Central memory CD8-positive, alpha-beta T cell (primary cell): ENCODE data around the gene SUMF1.

Source experiments
- ATAC-seq: fragments of 150-1000 bp; cut with Tn5 transposase; replicated peaks from 2 replicates; pipeline ENCODE4 v1.10.0; 2022; ENCODE audit warnings: mild to moderate bottlenecking, moderate FRiP score, moderate number of reproducible peaks; ENCODE audit not compliant: poor library complexity, severe bottlenecking; ENCODE audit errors: extremely low read depth
- DNase-seq, 2 donors: peaks; one replicate each; pipeline ENCODE4 v3.0.0; 2021; ENCODE audit warnings: low spot score in 2 of 2
- H3K27ac Mint-ChIP-seq: one replicate; pipeline ENCODE4 v1.8.0; 2022; ENCODE audit warnings: low read depth, mild to moderate bottlenecking, moderate library complexity, mixed read lengths
- H3K27me3 Mint-ChIP-seq: one replicate; pipeline ENCODE4 v1.8.0; 2022; ENCODE audit warnings: mixed read lengths
- H3K36me3 Mint-ChIP-seq: one replicate; pipeline ENCODE4 v1.8.0; 2022; ENCODE audit warnings: mild to moderate bottlenecking, moderate library complexity, mixed read lengths; ENCODE audit not compliant: insufficient read depth
- H3K4me1 Mint-ChIP-seq: one replicate; pipeline ENCODE4 v1.8.0; 2022; ENCODE audit warnings: mixed read lengths
- H3K4me3 Mint-ChIP-seq: one replicate; pipeline ENCODE4 v1.8.0; 2022; ENCODE audit warnings: mild to moderate bottlenecking, moderate library complexity, mixed read lengths
- H3K9me3 Mint-ChIP-seq: one replicate; pipeline ENCODE4 v1.8.0; 2022; ENCODE audit warnings: mixed read lengths

The SUMF1 gene

DNA sequence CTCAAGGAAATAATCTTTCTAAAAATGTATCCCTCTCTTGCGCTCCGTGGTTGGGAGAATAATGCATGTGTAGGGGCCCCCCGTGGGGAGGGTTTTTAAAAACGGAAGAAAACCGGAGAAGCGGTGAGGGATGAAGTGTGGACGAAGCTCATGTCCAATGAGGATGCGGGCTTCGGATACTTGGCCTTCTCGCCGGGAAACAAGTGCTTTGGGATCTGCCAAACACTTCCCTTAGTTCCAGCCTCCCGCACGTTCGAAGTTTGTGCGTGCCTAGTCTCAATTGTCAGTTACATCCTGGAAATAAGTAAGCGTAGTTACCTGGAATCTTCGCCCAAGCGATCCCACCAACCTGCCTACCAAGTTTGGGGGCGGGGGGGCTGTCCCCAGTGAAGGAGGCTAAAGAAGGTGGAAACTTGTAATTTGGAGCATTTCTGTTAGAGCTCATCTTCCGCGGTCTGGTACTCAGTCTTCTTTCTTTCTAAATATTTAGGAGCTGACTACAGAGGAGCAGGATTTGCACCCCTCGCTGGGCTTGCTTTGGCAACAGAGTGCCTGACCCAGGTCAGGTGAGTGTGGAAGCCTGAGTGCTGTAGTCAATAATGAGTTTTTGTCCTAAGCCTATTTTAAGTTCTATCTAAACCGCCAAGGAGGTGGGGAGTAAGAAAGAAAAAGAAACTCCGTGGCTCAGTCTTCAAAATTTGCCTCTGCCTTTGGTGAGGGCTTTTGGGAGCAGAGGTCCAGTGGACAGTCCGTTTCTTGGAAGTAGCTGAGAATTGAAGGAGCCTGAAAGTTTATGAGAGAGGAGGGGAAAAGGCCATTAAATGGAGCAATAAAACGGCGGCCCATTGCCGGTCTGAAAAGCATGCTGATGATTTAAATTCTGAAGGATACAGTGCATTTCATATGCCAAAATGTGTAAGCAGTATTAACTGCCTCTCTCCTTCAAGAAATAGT lies 27.1 kb upstream of the SUMF1 start:
- ATAC-seq = no peak
- H3K27ac Mint-ChIP-seq = peak overlapping the region; percentile 92
- H3K4me1 Mint-ChIP-seq = peaks cover 47% of the 10 kb centered on the region
- H3K27me3 Mint-ChIP-seq = no peaks in the 10 kb centered on the region
- H3K36me3 Mint-ChIP-seq = peaks cover 27% of the 10 kb centered on the region
- no peak for DNase-seq
- H3K9me3 Mint-ChIP-seq = no peaks in the 10 kb centered on the region
- peak overlapping the region; percentile 95 for H3K4me3 Mint-ChIP-seq

DNA sequence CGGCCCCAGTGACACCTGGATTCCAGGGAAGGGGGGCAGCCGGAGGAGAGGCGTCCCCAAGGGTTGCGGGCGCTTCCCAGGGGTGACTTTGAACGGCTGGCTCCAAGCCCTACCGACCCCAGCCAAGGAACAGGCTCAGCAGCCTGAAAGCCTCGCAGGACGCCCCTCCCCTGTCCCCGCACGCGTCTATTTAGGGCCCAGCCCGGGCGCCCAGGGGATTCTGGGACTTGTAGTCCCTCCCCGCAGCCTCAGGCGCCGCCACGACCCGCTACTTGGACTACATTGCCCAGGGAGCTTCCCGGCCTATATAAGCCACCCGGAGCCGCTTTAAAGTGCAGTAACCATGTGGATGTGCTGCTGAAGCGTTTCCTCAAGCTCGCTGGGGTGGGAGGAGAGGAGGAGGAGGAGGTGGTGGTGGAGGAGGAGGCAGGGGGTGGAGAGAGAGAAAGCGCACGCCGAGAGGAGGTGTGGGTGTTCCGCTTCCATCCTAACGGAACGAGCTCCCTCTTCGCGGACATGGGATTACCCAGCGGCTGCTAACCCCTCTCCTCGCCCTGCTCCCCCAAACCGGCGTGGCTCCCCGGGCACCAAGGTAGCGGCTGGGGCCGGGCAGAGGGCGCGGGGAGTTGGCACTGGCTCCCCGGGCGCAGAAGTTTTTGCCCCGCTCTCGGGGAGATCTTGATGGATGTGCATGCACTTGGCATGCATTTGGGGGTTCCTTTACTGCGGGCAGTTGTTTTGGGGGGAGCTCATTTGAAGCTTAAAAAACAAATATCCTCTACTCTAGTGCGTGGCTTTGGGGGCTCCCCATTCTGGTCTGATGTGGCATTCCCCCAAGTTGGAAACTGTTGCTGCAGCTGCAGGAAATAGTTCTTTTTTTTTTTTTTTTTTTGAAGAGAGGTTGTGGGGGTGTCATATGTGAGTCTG lies 26.2 kb upstream of the SUMF1 start, which contains the start of gene ITPR1:
ITPR1 (plus strand) TSS at position 335 of the 927 bp plus-strand sequence. CDS start 23,144 bp downstream, outside the sequence.
- DNase-seq (peak; percentile 94 to 97), ATAC-seq (peak; percentile 87)
- peak within 1 kb of the TSS; percentile 92 for H3K27ac Mint-ChIP-seq
- peaks cover 24% of the 10 kb centered on the region for H3K36me3 Mint-ChIP-seq
- peak within 1 kb of the TSS; percentile 95 for H3K4me3 Mint-ChIP-seq
- peaks cover 46% of the 10 kb centered on the region for H3K4me1 Mint-ChIP-seq
- H3K9me3 Mint-ChIP-seq = no peaks in the 10 kb centered on the region
- no peaks in the 10 kb centered on the region for H3K27me3 Mint-ChIP-seq

DNA sequence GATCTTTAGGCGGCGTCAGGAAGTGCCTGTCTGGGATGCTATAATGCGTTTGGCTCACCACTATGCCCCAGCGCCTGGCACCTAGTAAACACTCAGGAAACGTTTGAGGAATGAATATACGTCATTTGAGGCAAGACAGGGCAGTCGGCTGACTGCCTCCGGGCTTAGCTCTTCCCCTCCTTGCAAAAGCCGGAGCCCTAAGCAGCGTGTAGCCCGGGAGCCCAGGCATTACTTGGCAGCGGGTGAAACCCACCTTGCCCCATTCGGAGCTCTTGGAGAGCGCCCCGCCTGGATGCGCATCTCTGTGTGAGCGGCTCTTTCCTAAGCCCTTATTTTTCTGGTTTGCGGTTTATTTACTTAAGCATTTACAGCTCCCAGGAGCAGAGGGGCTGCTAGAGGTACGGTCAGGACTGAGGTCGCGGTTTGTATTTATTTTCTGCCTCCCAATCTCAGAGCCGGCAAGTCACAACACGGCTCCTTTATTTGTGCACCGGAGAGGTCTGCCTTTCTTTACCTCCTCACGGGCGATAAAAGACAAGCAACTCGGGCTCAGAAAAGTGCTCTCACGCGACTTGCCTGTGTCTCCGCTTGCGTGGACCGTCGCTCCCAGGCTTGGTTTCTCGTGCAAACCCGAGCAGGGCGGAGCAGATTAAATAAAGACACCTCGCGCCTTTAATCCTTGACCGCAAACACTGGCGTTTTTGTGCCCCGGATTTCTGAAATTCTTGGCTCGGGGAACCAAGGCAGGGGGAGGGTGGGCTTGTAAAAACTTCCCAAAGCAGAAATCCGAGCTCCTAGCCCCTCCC lies 25.3 kb upstream of the SUMF1 start:
- Mint-ChIP-seq H3K4me3 (peak overlapping the region; percentile 95), H3K4me1 (peaks cover 38% of the 10 kb centered on the region), H3K36me3 (peaks cover 24% of the 10 kb centered on the region), H3K27me3 (no peaks in the 10 kb centered on the region), H3K9me3 (no peaks in the 10 kb centered on the region), H3K27ac (peak overlapping the region; percentile 92)
- peak; percentile 23 to 48 for DNase-seq
- ATAC-seq = peak; percentile 27

DNA sequence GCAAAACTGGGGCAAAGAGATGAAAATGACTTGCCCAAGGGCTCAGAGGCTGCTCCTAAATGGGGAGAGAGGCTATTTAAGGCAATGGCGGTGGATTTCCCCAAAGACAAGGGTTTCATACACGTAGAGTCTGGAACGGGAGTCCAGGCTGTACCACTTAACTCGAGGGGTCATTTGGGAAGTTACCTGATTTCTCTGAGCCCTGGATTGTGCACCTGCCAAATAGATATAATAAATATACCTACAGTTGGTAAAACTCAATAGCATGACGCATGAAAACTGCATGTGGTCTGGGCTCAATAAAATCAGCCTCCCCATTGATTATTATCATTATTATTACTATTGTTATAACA lies 24.8 kb upstream of the SUMF1 start:
- Mint-ChIP-seq H3K4me3 (peak overlapping the region; percentile 95), H3K4me1 (peaks cover 34% of the 10 kb centered on the region), H3K27ac (peak overlapping the region; percentile 92), H3K27me3 (no peaks in the 10 kb centered on the region), H3K36me3 (peaks cover 24% of the 10 kb centered on the region), H3K9me3 (no peaks in the 10 kb centered on the region)
- ATAC-seq (no peak), DNase-seq (no peak)

- Mint-ChIP-seq H3K9me3 (no peaks in the 10 kb centered on the region), H3K27ac (no peak overlapping the region), H3K27me3 (peaks cover 24% of the 10 kb centered on the region), H3K4me1 (peaks cover 5% of the 10 kb centered on the region), H3K36me3 (no peaks in the 10 kb centered on the region), H3K4me3 (no peak overlapping the region)
- ATAC-seq = no peak
- no peak for DNase-seq
Observed at GRCh38 chr3:4478261-4478660, 11.2 kb upstream of the SUMF1 start.

DNA sequence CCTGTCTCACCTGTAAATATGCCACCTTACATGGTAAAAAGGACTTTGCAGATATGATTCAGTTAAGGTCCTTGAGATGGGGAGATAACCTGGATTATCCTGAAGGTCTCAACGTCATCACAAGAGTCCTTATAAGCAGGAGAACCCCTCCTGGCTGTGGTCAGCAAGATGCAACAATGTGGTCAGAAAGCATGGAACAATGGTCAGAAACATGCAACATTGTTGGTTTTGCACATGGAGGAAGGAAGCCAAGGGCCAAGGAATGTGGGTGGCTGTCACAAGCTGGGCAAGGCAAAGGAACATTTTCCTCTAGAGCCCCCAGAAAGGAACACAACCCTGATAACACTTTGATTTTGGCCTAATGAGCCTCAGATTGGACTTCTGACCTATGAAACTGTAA lies 9.4 kb upstream of the SUMF1 start:
- no peak overlapping the region for H3K4me3 Mint-ChIP-seq
- no peak for ATAC-seq
- H3K36me3 Mint-ChIP-seq = no peaks in the 10 kb centered on the region
- peaks cover 5% of the 10 kb centered on the region for H3K4me1 Mint-ChIP-seq
- H3K27me3 Mint-ChIP-seq = peaks cover 32% of the 10 kb centered on the region
- no peak for DNase-seq
- H3K27ac Mint-ChIP-seq = no peak overlapping the region
- no peaks in the 10 kb centered on the region for H3K9me3 Mint-ChIP-seq

DNA sequence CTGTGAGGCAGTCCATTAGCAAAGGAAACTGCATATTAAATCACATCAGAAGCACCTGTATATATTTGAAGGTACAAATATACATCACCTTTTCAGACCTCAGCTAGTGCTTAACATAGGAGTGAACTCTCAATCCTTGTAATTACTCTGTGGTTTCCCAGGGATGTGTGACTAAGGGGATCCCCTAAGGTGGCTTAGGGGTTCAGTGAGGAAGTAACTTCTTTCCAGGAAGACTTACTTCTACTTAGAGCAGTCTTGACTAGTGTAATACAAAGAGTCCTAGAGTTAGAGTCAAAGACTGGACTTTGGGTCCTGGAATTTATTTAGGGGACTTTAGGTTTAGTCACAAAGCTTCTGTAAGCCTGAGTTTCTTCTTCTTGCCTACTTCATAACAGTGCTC lies 8.7 kb upstream of the SUMF1 start:
- H3K4me1 Mint-ChIP-seq = peaks cover 5% of the 10 kb centered on the region
- no peak overlapping the region for H3K4me3 Mint-ChIP-seq
- H3K36me3 Mint-ChIP-seq = no peaks in the 10 kb centered on the region
- H3K27me3 Mint-ChIP-seq = peaks cover 32% of the 10 kb centered on the region
- no peak for ATAC-seq
- no peak overlapping the region for H3K27ac Mint-ChIP-seq
- no peak for DNase-seq
- H3K9me3 Mint-ChIP-seq = no peaks in the 10 kb centered on the region

DNA sequence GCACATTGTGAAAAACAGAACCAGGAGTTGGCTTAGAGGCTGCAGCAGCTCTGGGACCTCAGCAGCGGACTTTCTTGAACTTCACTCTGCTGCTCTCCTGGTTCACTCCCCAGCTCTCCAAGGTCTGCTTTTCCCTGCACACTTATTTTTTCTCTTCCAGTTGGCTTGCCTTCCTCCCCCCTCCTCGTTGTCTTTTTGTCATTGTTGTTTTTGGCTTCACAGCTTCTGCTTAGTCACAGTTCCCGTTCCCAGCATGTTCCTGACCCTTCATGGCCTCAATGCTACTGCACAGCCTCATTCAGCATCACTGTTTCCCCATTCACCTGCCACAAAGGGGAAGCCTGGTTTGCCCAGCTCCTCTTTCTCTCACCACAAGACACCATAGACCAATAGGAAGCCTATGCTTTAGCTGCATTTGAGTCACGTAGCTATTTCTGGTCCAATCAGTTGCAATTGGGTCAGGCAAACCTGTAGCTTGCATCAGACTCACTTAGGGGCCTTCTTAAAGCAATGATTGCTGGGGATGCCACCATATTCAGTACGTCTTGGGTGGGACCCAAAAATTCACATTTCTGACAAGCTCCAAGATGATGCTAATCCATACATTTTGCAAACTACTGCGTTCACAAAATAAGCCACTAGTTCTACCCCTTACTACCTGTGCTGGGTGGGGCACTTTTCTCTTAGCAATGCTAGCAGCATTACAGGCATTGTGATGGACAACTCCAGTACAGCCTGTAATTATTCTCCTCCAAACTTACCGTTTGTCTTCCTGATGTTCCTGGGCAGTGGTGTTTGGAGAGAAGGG lies 7.8 kb upstream of the SUMF1 start:
- DNase-seq (no peak), ATAC-seq (peak; percentile 28)
- H3K4me3 Mint-ChIP-seq = no peak overlapping the region
- no peak overlapping the region for H3K27ac Mint-ChIP-seq
- no peaks in the 10 kb centered on the region for H3K9me3 Mint-ChIP-seq
- H3K36me3 Mint-ChIP-seq = no peaks in the 10 kb centered on the region
- peaks cover 5% of the 10 kb centered on the region for H3K4me1 Mint-ChIP-seq
- H3K27me3 Mint-ChIP-seq = peaks cover 32% of the 10 kb centered on the region

- H3K36me3 Mint-ChIP-seq = no peaks in the 10 kb centered on the region
- peaks cover 32% of the 10 kb centered on the region for H3K27me3 Mint-ChIP-seq
- DNase-seq (no peak), ATAC-seq (no peak)
- no peaks in the 10 kb centered on the region for H3K9me3 Mint-ChIP-seq
- no peak overlapping the region for H3K4me3 Mint-ChIP-seq
- H3K27ac Mint-ChIP-seq = no peak overlapping the region
- peaks cover 5% of the 10 kb centered on the region for H3K4me1 Mint-ChIP-seq
Observed at GRCh38 chr3:4472766-4473165, 5.7 kb upstream of the SUMF1 start.

DNA sequence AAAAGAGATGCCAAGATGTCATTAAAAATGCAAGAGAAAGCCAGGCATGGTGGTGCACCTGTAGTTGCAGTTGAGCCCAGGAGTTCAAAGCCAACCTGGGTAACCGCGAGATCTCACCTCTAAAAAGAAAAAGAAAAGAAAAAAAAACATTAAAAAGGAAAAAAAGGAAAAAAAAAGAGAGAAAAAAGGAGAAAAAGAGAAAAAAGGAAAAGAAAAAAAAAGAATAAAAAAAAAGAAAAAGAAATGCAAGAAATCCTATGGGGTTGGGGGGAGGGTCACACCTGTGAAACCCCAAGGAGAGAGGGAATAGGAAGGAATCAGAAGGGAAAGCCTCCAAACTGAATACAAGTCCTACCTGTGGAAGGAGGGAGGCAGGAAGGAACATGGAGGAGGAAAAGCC lies 5.2 kb upstream of the SUMF1 start:
- Mint-ChIP-seq H3K27me3 (peaks cover 32% of the 10 kb centered on the region), H3K4me1 (peaks cover 5% of the 10 kb centered on the region), H3K4me3 (no peak overlapping the region), H3K27ac (peak overlapping the region; percentile 71), H3K9me3 (no peaks in the 10 kb centered on the region), H3K36me3 (peaks cover under 1% of the 10 kb centered on the region)
- ATAC-seq (no peak), DNase-seq (no peak)

DNA sequence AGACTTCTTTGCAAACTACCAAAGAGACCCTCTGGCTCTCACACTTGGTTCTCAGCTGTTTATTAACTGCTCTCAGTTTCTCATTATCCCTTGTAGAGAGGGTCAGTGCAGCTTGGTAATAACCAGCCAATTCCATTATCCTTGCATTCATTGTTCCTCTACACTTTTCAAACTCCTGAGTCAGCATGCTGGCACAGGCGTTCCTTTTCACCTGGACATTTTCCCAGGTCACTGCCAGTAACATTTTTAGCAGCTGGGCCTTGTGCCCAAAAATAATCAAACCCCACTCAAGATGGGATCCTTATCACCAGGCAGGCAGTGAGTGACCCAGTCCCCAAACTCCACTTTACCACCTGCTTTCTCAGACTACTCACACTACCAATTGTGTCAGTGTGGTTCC lies 4.8 kb upstream of the SUMF1 start:
- Mint-ChIP-seq H3K36me3 (peaks cover 3% of the 10 kb centered on the region), H3K27ac (peak overlapping the region; percentile 71), H3K9me3 (no peaks in the 10 kb centered on the region), H3K4me3 (no peak overlapping the region), H3K4me1 (peaks cover 5% of the 10 kb centered on the region), H3K27me3 (peaks cover 29% of the 10 kb centered on the region)
- ATAC-seq = no peak
- no peak for DNase-seq
